ENCODE data around the gene CIRBP. TPM values are rescaled to one million over a fixed set of nuclear protein-coding genes. Genes with fewer than 3 reads are reported as not detected.

CIRBP gene
- total and polyA plus RNA-seq, 2 of the 13 experiments (the other 11 are each of a cell fraction or from before 2014, with no cell fraction given), result 133 to 140 TPM

DNA sequence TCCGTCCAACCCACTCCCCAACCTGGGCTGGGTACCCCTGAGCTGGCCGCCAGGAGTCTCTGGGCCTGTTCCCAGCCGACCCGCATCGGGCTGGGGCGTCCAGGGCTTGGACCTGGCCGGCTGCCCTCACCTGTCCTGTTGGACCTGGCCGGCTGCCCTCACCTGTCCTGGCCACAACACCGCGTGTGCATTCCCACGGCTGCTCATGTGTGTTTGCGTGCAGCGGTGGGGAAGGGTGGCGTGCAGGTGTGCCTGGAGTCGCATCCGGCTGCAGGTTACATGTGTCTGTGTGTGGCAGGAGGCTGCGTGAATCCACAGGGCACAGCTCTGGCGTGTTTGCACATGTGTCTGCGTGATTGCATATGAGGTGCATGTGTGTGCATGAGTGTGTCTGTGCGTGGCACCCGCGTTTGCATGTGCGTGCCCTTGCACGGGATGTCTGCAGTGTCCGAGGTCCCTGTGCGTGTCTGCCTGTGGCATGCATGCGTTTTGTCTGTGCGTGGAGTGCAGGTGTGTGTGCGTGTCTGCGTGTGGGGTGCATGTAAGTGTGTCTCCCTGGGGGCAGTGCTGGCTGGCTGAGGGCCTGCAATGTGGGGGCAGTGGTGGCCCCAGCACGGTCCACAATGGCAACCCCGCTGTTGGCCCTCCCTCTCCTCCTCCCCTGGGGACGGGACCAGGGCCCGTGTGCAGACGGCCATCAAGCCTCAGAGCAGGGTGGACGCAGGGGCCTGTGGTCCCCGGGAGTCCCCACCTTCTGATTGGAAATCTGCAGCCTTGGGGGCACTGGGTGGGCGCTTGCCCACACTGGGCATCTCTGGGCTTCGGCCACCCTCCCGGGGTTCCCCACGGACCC is 19.9 kb downstream of the CIRBP start:
- no TSS peak for BruUV-seq (replicated peaks)
- Histone ChIP-seq H4K20me1 (ENCODE audit: insufficient read depth, low read length) (no peaks in the 10 kb centered on the region), H3K79me2 (ENCODE audit: insufficient read depth, low read length) (peaks cover 50% of the 10 kb centered on the region), H3K4me2 (ENCODE audit: low read depth, low read length) (peak overlapping the region; percentile 89), H3K4me3 (replicated peaks in 1 of 3; ENCODE audit: insufficient read depth in 1 of 3, low read depth in 2 of 3, low read length in 3 of 3) (peak overlapping the region in 1 of 3 experiments; percentile 16; a peak in 3 of 6 replicates), H3K9me3 (ENCODE audit: low read length) (no peaks in the 10 kb centered on the region), H3K9ac (ENCODE audit: insufficient read depth, low read depth, low read length) (no peak overlapping the region), H3K4me1 (ENCODE audit: insufficient read depth, low read length) (peaks cover 73% of the 10 kb centered on the region), H2AFZ (ENCODE audit: low read length) (no peak overlapping the region), H3K27me3 (ENCODE audit: control insufficient read depth in 1 of 2, insufficient read depth in 2 of 2, low read length in 2 of 2) (no peaks in the 10 kb centered on the region; a peak in 1 of 5 replicates), H3K36me3 (replicated peaks in 1 of 2; ENCODE audit: control insufficient read depth in 1 of 2, insufficient read depth in 2 of 2, low read length in 2 of 2) (peaks cover 0 to 3% of the 10 kb centered on the region in 2 experiments; a peak in 1 of 5 replicates), H3K27ac (ENCODE audit: extremely low read length, insufficient read depth, low read length) (peak overlapping the region; percentile 91)
- ATAC-seq, result no peak
- in situ Hi-C loops (cut with HindIII; ENCODE audit: extremely low pct_ligation_motif_present, low pct_unique_long_range_greater_than_20kb) (no loop called here), intact Hi-C loops (cut with micrococcal nuclease; ENCODE audit: unreplicated experiment) (no loop called here)
- ChIA-PET POLR2A (no interaction called here), CTCF (ENCODE audit: low intra/inter-chr PET ratio, low total read pairs) (no interaction called here)
- 91% methylated on average over 21 of the region's 41 CpGs for WGBS (ENCODE audit: low lambda C conversion rate)
- DNase-seq (ENCODE audit: low spot score), result no peak
- FAIRE-seq, result no peak
- TF ChIP-seq RBM22 (optimal IDR thresholded peaks at IDR 0.05; ENCODE audit: low read length), result peak; percentile 26
- peak; percentile 70; the same call in 1 of the 2 replicates for TF ChIP-seq RBFOX2 (IDR thresholded peaks at IDR 0.05; ENCODE audit: low read depth, low read length)
- TF ChIP-seq, protein P1, sequence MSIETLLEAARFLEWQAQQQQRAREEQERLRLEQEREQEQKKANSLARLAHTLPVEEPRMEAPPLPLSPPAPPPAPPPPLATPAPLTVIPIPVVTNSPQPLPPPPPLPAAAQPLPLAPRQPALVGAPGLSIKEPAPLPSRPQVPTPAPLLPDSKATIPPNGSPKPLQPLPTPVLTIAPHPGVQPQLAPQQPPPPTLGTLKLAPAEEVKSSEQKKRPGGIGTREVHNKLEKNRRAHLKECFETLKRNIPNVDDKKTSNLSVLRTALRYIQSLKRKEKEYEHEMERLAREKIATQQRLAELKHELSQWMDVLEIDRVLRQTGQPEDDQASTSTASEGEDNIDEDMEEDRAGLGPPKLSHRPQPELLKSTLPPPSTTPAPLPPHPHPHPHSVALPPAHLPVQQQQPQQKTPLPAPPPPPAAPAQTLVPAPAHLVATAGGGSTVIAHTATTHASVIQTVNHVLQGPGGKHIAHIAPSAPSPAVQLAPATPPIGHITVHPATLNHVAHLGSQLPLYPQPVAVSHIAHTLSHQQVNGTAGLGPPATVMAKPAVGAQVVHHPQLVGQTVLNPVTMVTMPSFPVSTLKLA (IDR thresholded peaks at IDR 0.05), result peak; percentile 66
- TF ChIP-seq HOXA5 (CRISPR knock-in tag; IDR thresholded peaks at IDR 0.05), result no peak
- no peak for TF ChIP-seq NONO (IDR thresholded peaks at IDR 0.05)
- TF ChIP-seq NONO (CRISPR knock-in tag; conservative IDR thresholded peaks at IDR 0.05), result 0 out of 2 replicates have a peak, but pooled peaks have one; percentile 26
- peak; percentile 81 for TF ChIP-seq ZC3H13 (CRISPR knock-in tag; IDR thresholded peaks at IDR 0.05)
- 0 out of 4 replicates have a peak, but pooled peaks of 1 of the 2 experiments have one; percentile 27 for TF ChIP-seq POLR2A (IDR thresholded peaks at IDR 0.05; ENCODE audit: insufficient read depth in 1 of 2, low read depth in 2 of 2, low read length in 2 of 2)
- TF ChIP-seq ZBTB38 (CRISPR knock-in tag; IDR thresholded peaks at IDR 0.05), result 0 out of 2 replicates have a peak, but pooled peaks have one; percentile 5
- TF ChIP-seq, protein P2, sequence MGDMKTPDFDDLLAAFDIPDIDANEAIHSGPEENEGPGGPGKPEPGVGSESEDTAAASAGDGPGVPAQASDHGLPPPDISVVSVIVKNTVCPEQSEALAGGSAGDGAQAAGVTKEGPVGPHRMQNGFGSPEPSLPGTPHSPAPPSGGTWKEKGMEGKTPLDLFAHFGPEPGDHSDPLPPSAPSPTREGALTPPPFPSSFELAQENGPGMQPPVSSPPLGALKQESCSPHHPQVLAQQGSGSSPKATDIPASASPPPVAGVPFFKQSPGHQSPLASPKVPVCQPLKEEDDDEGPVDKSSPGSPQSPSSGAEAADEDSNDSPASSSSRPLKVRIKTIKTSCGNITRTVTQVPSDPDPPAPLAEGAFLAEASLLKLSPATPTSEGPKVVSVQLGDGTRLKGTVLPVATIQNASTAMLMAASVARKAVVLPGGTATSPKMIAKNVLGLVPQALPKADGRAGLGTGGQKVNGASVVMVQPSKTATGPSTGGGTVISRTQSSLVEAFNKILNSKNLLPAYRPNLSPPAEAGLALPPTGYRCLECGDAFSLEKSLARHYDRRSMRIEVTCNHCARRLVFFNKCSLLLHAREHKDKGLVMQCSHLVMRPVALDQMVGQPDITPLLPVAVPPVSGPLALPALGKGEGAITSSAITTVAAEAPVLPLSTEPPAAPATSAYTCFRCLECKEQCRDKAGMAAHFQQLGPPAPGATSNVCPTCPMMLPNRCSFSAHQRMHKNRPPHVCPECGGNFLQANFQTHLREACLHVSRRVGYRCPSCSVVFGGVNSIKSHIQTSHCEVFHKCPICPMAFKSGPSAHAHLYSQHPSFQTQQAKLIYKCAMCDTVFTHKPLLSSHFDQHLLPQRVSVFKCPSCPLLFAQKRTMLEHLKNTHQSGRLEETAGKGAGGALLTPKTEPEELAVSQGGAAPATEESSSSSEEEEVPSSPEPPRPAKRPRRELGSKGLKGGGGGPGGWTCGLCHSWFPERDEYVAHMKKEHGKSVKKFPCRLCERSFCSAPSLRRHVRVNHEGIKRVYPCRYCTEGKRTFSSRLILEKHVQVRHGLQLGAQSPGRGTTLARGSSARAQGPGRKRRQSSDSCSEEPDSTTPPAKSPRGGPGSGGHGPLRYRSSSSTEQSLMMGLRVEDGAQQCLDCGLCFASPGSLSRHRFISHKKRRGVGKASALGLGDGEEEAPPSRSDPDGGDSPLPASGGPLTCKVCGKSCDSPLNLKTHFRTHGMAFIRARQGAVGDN (CRISPR knock-in tag; IDR thresholded peaks at IDR 0.05), result peak; percentile 5; the same call in 1 of the 2 replicates
- TF ChIP-seq ELF1 (CRISPR knock-in tag; IDR thresholded peaks at IDR 0.05), result no peak
- TF ChIP-seq HNRNPLL (IDR thresholded peaks at IDR 0.05; ENCODE audit: low read depth, low read length, poor library complexity, severe bottlenecking), result peak; percentile 53
- TF ChIP-seq AKAP8 (CRISPR knock-in tag; IDR thresholded peaks at IDR 0.05), result peak; percentile 45; the same call in 1 of the 2 replicates
- TF ChIP-seq AGO2 (optimal IDR thresholded peaks at IDR 0.05; ENCODE audit: low read depth, low read length), result peak; percentile 23
- TF ChIP-seq, protein P3, sequence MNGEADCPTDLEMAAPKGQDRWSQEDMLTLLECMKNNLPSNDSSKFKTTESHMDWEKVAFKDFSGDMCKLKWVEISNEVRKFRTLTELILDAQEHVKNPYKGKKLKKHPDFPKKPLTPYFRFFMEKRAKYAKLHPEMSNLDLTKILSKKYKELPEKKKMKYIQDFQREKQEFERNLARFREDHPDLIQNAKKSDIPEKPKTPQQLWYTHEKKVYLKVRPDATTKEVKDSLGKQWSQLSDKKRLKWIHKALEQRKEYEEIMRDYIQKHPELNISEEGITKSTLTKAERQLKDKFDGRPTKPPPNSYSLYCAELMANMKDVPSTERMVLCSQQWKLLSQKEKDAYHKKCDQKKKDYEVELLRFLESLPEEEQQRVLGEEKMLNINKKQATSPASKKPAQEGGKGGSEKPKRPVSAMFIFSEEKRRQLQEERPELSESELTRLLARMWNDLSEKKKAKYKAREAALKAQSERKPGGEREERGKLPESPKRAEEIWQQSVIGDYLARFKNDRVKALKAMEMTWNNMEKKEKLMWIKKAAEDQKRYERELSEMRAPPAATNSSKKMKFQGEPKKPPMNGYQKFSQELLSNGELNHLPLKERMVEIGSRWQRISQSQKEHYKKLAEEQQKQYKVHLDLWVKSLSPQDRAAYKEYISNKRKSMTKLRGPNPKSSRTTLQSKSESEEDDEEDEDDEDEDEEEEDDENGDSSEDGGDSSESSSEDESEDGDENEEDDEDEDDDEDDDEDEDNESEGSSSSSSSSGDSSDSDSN (CRISPR knock-in tag; IDR thresholded peaks at IDR 0.05), result 0 out of 2 replicates have a peak, but pooled peaks have one; percentile 17
- TF ChIP-seq HNRNPL (IDR thresholded peaks at IDR 0.05; ENCODE audit: low read depth, low read length), result peak; percentile 28; the same call in 1 of the 2 replicates

All from HepG2 (cell line).